Stimulated activated CD4-positive, alpha-beta T cell treated with anti-CD3 and anti-CD28 coated beads, Interleukin-15, amount 100 ng/mL, for 24 hours (primary cell): ENCODE data around the gene OPHN1.

ENCODE experiments used
- DNase-seq: peaks from one replicate; pipeline ENCODE4 v3.0.0-alpha.2; 2020

The OPHN1 gene

GRCh38 chrX:68433155-68433980 lies at the start of gene OPHN1:
TSS of gene OPHN1 (minus strand) at chrX:68433495. CDS start at chrX:68433020, 475 bp downstream.
- DNase-seq, result peak; percentile 36

GRCh38 chrX:68480969-68481368 lies 47.7 kb upstream of the OPHN1 start:
- DNase-seq, result no peak

- no peak for DNase-seq
Measured at GRCh38 chrX:68464796-68465195, 31.5 kb upstream of the OPHN1 start.

- DNase-seq, result no peak
Measured at GRCh38 chrX:68463880-68464279, 30.6 kb upstream of the OPHN1 start.

GRCh38 chrX:68462653-68463052 lies 29.4 kb upstream of the OPHN1 start:
- peak; percentile 2 for DNase-seq

GRCh38 chrX:68462197-68462596 lies 28.9 kb upstream of the OPHN1 start:
- no peak for DNase-seq

- DNase-seq, result no peak
Measured at GRCh38 chrX:68461576-68461975, 28.3 kb upstream of the OPHN1 start.

GRCh38 chrX:68461093-68461492 lies 27.8 kb upstream of the OPHN1 start:
- DNase-seq, result no peak

GRCh38 chrX:68455151-68455510 lies 21.8 kb upstream of the OPHN1 start:
- DNase-seq, result no peak

GRCh38 chrX:68454476-68455150 lies 21.3 kb upstream of the OPHN1 start:
- no peak for DNase-seq

- DNase-seq, result no peak
Measured at GRCh38 chrX:68451720-68452119, 18.4 kb upstream of the OPHN1 start.

GRCh38 chrX:68443155-68443868 lies 10.0 kb upstream of the OPHN1 start:
- DNase-seq, result peak; percentile 20

GRCh38 chrX:68440940-68441339 lies 7.6 kb upstream of the OPHN1 start:
- no peak for DNase-seq

- DNase-seq, result no peak
Measured at GRCh38 chrX:68440442-68440841, 7.1 kb upstream of the OPHN1 start.

GRCh38 chrX:68439341-68439740 lies 6.0 kb upstream of the OPHN1 start:
- DNase-seq, result no peak

GRCh38 chrX:68438575-68438974 lies 5.3 kb upstream of the OPHN1 start:
- DNase-seq, result no peak

- no peak for DNase-seq
Measured at GRCh38 chrX:68433981-68434299, 645 bp upstream of the OPHN1 start.

GRCh38 chrX:68432648-68433047 lies 647 bp downstream of the OPHN1 start:
- no peak for DNase-seq

- no peak for DNase-seq
Measured at GRCh38 chrX:68431836-68432235, 1.5 kb downstream of the OPHN1 start.

- DNase-seq, result no peak
Measured at GRCh38 chrX:68429216-68429615, 4.1 kb downstream of the OPHN1 start.

GRCh38 chrX:68428431-68428830 lies 4.9 kb downstream of the OPHN1 start:
- DNase-seq, result no peak

GRCh38 chrX:68424719-68425118 lies 8.6 kb downstream of the OPHN1 start:
- DNase-seq, result no peak

- DNase-seq, result no peak
Measured at GRCh38 chrX:68422478-68422877, 10.8 kb downstream of the OPHN1 start.

GRCh38 chrX:68421636-68422035 lies 11.7 kb downstream of the OPHN1 start:
- no peak for DNase-seq
